Fibroblast of lung (primary cell): Measurements from ENCODE around the gene TPI1.

ENCODE experiments used
- EZH2 ChIP-seq: IDR thresholded peaks from 2 replicates; pipeline ENCODE4 v1.5.1; 2012; ENCODE audit warnings: low read length, control low read depth, mild to moderate bottlenecking; ENCODE audit errors: missing control alignments
- TF ChIP-seq, protein P1 (sequence below), 2 donors: IDR thresholded peaks in 1 of 2; conservative IDR thresholded peaks in 1 of 2; 1 replicate in 1 of 2; 2 replicates in 1 of 2; pipeline ENCODE4 v1.5.1; 2011 to 2012; ENCODE audit warnings: low read length in 2 of 2, control low read depth in 1 of 2, inconsistent platforms in 1 of 2, low read depth in 1 of 2, mild to moderate bottlenecking in 1 of 2

DNA sequence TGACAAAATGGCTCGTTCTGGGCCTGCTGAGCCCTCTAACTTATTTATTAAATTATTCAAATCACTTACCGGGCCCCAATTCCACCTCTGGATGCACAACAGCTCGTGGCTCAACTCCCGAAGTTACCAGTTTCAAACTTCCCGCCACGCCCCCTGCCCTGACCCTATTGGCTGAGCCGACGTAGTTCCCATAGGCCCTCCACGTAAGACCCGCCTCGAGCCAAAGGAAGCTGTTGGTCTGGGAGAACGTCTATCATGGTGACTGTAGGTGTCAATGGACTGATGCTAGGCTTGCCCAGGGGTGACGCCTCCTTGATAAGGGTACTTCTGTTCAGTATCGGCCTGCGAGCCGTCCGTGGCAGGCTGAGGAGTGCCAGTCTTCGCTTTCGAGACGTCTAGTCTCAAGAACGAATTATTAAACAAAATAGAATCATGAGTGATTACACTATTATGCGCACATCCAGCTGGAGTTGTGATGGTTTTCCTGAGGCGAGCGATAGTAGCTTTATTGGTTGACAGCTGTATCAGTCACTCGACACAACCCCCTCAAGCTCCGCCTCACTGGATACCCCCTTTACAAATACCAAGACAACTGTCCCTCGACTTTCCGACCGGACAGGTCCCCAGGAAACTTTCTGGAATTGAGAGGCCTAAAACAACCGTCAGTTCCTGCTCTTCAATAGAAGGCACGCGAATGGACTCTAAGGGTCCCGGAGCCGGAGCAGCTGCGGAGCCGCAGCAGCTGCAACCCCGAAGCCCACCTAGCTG lies 16.0 kb upstream of the TPI1 start, which contains the start of gene CDCA3:
- TF ChIP-seq, protein P1, sequence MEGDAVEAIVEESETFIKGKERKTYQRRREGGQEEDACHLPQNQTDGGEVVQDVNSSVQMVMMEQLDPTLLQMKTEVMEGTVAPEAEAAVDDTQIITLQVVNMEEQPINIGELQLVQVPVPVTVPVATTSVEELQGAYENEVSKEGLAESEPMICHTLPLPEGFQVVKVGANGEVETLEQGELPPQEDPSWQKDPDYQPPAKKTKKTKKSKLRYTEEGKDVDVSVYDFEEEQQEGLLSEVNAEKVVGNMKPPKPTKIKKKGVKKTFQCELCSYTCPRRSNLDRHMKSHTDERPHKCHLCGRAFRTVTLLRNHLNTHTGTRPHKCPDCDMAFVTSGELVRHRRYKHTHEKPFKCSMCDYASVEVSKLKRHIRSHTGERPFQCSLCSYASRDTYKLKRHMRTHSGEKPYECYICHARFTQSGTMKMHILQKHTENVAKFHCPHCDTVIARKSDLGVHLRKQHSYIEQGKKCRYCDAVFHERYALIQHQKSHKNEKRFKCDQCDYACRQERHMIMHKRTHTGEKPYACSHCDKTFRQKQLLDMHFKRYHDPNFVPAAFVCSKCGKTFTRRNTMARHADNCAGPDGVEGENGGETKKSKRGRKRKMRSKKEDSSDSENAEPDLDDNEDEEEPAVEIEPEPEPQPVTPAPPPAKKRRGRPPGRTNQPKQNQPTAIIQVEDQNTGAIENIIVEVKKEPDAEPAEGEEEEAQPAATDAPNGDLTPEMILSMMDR (conservative IDR thresholded peaks at IDR 0.05 in 1 of 2, IDR thresholded peaks at IDR 0.05 in 1 of 2; ENCODE audit: low read depth in 1 of 2, low read length in 2 of 2), result no peak
- no peak for TF ChIP-seq EZH2
